OCI-LY3 (cell line): ENCODE data around the gene OR2T11.
"Not testable (repeated sequence)": the region's sequence is repeated elsewhere in the genome, so short reads cannot be mapped to it uniquely, and the experiment has no call there.

ENCODE experiments used
- EZH2phosphoT487 ChIP-seq: fragments of 200-600 bp; shearing (Covaris generic); IDR thresholded peaks from 2 replicates; pipeline ENCODE4 v1.6.1; 2018; ENCODE audit warnings: antibody characterized with exemption, mixed run types, low read depth
- TF ChIP-seq, protein P1 (sequence below): fragments of 200-600, 300-600 bp; sonication (generic); IDR thresholded peaks from 2 replicates; pipeline ENCODE4 v1.5.1; 2014; ENCODE audit warnings: antibody characterized with exemption, low read length, low read depth

DNA sequence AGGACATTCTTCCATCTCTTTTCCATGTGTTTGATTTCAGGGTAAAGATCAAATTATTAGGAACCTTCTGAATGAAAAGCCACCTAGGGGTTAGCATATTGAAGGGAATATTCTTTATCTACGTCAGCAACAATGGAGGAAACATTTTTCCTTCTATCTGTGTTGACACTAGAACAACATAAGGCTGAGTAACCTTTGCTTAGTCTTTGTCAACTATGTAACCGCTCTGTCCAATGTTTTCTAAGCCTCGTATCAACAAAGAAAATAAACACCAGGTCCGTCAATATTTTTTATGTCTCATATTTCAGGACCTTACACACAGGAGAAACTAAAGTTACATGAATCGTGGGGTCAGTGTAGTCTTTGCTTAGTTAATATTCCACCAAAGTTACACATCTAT lies 1.7 kb upstream of the OR2T11 start:
- TF ChIP-seq, protein P1, sequence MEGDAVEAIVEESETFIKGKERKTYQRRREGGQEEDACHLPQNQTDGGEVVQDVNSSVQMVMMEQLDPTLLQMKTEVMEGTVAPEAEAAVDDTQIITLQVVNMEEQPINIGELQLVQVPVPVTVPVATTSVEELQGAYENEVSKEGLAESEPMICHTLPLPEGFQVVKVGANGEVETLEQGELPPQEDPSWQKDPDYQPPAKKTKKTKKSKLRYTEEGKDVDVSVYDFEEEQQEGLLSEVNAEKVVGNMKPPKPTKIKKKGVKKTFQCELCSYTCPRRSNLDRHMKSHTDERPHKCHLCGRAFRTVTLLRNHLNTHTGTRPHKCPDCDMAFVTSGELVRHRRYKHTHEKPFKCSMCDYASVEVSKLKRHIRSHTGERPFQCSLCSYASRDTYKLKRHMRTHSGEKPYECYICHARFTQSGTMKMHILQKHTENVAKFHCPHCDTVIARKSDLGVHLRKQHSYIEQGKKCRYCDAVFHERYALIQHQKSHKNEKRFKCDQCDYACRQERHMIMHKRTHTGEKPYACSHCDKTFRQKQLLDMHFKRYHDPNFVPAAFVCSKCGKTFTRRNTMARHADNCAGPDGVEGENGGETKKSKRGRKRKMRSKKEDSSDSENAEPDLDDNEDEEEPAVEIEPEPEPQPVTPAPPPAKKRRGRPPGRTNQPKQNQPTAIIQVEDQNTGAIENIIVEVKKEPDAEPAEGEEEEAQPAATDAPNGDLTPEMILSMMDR = not testable (repeated sequence)
- not testable (repeated sequence) for TF ChIP-seq EZH2phosphoT487
